AG10803 (cell line): ENCODE measurements around the gene PKNOX2.

Experiments
- DNase-seq: peaks from one replicate; pipeline ENCODE4 v3.0.0; 2010; ENCODE audit warnings: low read depth
- H3K4me3 ChIP-seq: 2 replicates; pipeline ENCODE4 v1.5.1; 2011; ENCODE audit warnings: mild to moderate bottlenecking, low read length, control low read depth
- CTCF ChIP-seq: conservative IDR thresholded peaks from 2 replicates; pipeline ENCODE4 v1.5.1; 2011; ENCODE audit warnings: mild to moderate bottlenecking, low read length, control low read depth, inconsistent platforms

PKNOX2 gene

GRCh38 chr11:125404157-125404810, 239.7 kb downstream of the PKNOX2 start:
- TF ChIP-seq CTCF, result no peak
- no peak for DNase-seq
- H3K4me3 ChIP-seq, result no peak overlapping the region

GRCh38 chr11:125404811-125405790, 240.6 kb downstream of the PKNOX2 start:
- peak; percentile 90 for TF ChIP-seq CTCF
- DNase-seq, result peak; percentile 31
- H3K4me3 ChIP-seq, result no peak overlapping the region; the same call in 1 of the 2 replicates

- DNase-seq, result no peak
Observed at GRCh38 chr11:125407046-125407445, 242.5 kb downstream of the PKNOX2 start.

GRCh38 chr11:125408311-125408711, 243.8 kb downstream of the PKNOX2 start:
- no peak overlapping the region for H3K4me3 ChIP-seq
- TF ChIP-seq CTCF, result no peak
- DNase-seq, result no peak

More at GRCh38 chr11:125407046-125407445, 242.5 kb downstream of the PKNOX2 start:
- H3K4me3 ChIP-seq, result no peak overlapping the region
- TF ChIP-seq CTCF, result no peak

GRCh38 chr11:125410091-125410490, 245.5 kb downstream of the PKNOX2 start:
- no peak for TF ChIP-seq CTCF
- no peak for DNase-seq
- H3K4me3 ChIP-seq, result no peak overlapping the region

GRCh38 chr11:125412177-125412496, 247.6 kb downstream of the PKNOX2 start:
- DNase-seq, result no peak
- no peak for TF ChIP-seq CTCF

More at GRCh38 chr11:125412177-125412496, 247.6 kb downstream of the PKNOX2 start:
- H3K4me3 ChIP-seq, result no peak overlapping the region
